Stomach (tissue), 4 donors: ENCODE measurements around the gene KLHDC8A.

Source experiments
- EP300 ChIP-seq: sonication (generic); formaldehyde crosslinking; IDR thresholded peaks from one replicate; pipeline ENCODE4 v1.6.1; 2017; ENCODE audit warnings: antibody characterized with exemption
- POLR2AphosphoS5 ChIP-seq, 3 donors: sonication (generic); formaldehyde crosslinking; IDR thresholded peaks; one replicate each; pipeline ENCODE4 v1.6.1; 2016; ENCODE audit warnings: antibody characterized with exemption in 3 of 3
- TF ChIP-seq, protein P1 (sequence below), 7 experiments: fragments of 450-650 bp in 4 of 7; fragments of 200-600 bp in 3 of 7; sonication (generic) in 3 of 7; IDR thresholded peaks; one replicate each; pipeline ENCODE4 v1.5.1; 2016 to 2019; ENCODE audit warnings: antibody characterized with exemption in 7 of 7, control low read depth in 2 of 7, mild to moderate bottlenecking in 1 of 7

DNA sequence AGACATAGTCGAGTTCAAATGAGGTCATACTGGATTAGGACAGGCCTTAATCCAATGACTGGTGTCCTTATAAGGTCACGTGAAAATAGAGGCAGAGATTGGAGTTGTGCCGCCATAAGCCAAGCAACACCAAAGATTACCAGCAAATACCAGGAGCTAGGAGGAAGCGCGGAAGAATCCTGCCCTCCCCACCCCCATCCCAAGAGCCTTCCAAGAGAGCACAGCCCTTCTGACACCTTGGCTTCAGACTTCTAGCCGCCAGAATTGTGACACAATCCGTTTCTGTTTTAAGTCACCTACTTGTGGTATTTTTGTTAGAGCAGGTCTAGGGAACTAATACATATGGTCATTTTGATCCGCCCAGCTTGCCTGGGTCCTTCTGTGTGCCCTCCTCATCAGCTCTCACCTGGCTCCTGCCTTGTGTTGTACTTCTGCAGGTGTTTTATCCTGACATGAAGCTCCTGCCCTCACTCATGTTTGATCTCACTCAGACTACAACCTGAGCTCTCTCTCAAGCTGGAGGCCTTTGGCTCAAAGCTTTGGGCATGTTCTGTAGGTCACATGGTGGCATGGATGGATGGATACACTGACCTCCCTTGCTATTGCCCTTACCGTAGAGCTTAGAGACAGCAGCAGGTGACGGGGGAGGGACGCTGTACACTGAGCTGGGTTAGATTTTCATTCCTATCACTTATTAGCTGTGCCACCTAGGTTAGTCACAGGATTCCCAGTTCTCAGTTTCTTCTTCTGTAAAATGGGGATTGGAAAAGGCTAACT lies 24.5 kb downstream of the KLHDC8A start:
- TF ChIP-seq, protein P1, sequence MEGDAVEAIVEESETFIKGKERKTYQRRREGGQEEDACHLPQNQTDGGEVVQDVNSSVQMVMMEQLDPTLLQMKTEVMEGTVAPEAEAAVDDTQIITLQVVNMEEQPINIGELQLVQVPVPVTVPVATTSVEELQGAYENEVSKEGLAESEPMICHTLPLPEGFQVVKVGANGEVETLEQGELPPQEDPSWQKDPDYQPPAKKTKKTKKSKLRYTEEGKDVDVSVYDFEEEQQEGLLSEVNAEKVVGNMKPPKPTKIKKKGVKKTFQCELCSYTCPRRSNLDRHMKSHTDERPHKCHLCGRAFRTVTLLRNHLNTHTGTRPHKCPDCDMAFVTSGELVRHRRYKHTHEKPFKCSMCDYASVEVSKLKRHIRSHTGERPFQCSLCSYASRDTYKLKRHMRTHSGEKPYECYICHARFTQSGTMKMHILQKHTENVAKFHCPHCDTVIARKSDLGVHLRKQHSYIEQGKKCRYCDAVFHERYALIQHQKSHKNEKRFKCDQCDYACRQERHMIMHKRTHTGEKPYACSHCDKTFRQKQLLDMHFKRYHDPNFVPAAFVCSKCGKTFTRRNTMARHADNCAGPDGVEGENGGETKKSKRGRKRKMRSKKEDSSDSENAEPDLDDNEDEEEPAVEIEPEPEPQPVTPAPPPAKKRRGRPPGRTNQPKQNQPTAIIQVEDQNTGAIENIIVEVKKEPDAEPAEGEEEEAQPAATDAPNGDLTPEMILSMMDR (IDR thresholded peaks at IDR 0.05) = no peak
- TF ChIP-seq EP300 (no peak), POLR2AphosphoS5 (IDR thresholded peaks at IDR 0.05) (no peak)
